Measurements from ENCODE around the gene LBHD1.
A peak's percentile ranks its signal among the peaks of the same experiment; 100 is the strongest.
"Not testable (repeated sequence)": the region's sequence is repeated elsewhere in the genome, so short reads cannot be mapped to it uniquely, and the experiment has no call there.

Gene LBHD1

DNA sequence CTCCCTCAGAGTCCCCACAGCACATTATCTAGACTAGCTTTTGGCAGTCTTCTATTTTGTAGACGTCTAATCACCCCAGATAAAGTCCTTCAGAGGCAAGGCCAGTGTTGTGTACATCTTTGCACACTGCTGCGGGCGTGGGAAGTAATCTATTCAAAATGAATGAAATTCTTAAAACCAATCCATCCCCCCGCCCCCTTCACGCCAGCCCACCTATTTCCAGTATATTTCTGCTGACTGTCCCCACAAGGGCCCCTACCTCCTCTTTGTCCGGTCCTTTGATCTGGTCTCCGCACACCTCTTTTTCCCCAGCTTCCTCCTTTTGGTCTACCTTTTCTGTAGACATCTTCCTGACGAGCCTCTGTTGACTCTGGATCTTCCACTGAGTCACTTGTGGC lies 34.8 kb upstream of the LBHD1 start:
- H3K4me1 Mint-ChIP-seq (ENCODE audit: low read depth) = peaks cover 41% of the 10 kb centered on the region
- H3K36me3 Mint-ChIP-seq = peaks cover 7% of the 10 kb centered on the region
- no peaks in the 10 kb centered on the region for H3K27me3 Mint-ChIP-seq
- no peaks in the 10 kb centered on the region for H3K9me3 Mint-ChIP-seq (ENCODE audit: low read depth)
- peak overlapping the region; percentile 73 for H3K4me3 Mint-ChIP-seq
- peak overlapping the region; percentile 78 for H3K27ac Mint-ChIP-seq

GRCh38 chr11:62705880-62706849 lies 34.1 kb upstream of the LBHD1 start:
- Mint-ChIP-seq H3K27ac (peak overlapping the region; percentile 78), H3K4me3 (peak overlapping the region; percentile 87), H3K27me3 (no peaks in the 10 kb centered on the region), H3K36me3 (peaks cover 8% of the 10 kb centered on the region), H3K9me3 (ENCODE audit: low read depth) (no peaks in the 10 kb centered on the region), H3K4me1 (ENCODE audit: low read depth) (peaks cover 41% of the 10 kb centered on the region)

- H3K27me3 Mint-ChIP-seq = no peaks in the 10 kb centered on the region
- H3K4me1 Mint-ChIP-seq (ENCODE audit: low read depth) = peaks cover 39% of the 10 kb centered on the region
- H3K27ac Mint-ChIP-seq = peak overlapping the region; percentile 70
- peak overlapping the region; percentile 87 for H3K4me3 Mint-ChIP-seq
- no peaks in the 10 kb centered on the region for H3K9me3 Mint-ChIP-seq (ENCODE audit: low read depth)
- H3K36me3 Mint-ChIP-seq = peaks cover 7% of the 10 kb centered on the region
Observed at GRCh38 chr11:62705413-62705812, 33.3 kb upstream of the LBHD1 start.

DNA sequence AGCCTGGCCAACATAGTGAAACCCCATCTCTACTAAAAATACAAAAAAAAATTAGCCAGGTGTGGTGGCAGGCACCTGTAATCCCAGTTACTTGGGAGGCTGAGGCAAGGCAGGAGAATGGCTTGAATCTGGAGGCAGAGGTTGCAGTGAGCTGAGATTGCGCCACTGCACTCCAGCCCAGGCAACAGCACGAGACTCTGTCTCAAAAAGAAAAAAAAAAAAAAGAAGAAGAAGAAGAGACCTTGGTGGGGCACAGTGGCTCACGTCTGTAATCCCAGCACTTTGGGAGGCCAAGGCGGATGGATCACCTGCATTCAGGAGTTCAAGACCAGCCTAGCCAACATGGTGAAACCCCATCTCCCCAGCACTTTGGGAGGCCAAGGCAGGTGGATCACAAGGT lies 31.9 kb upstream of the LBHD1 start:
- not testable (repeated sequence) for H3K9me3 Mint-ChIP-seq (ENCODE audit: low read depth); H3K36me3 Mint-ChIP-seq; H3K4me3 Mint-ChIP-seq; H3K27ac Mint-ChIP-seq; H3K27me3 Mint-ChIP-seq
- H3K4me1 Mint-ChIP-seq (ENCODE audit: low read depth) = peaks cover 30% of the 10 kb centered on the region

DNA sequence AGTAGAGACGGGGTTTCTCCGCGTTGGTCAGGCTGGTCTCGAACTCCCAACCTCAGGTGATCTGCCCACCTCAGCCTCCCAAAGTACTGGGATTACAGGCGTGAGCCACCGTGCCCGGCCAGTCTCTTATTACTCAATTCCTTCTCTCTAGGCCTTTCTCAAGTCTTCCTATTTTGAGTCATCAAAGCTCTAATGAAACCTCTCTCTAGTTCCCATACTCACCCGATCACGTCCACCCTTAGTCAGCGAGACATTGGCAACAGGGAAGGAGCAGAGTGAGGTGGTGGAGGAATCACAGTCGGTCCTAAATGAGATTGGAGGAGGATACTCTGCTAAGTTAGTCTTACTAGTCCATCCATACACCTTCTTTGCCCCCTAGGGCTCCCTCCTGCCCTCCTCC lies 30.2 kb upstream of the LBHD1 start:
- Mint-ChIP-seq H3K27ac (no peak overlapping the region), H3K4me1 (ENCODE audit: low read depth) (peaks cover 17% of the 10 kb centered on the region), H3K27me3 (no peaks in the 10 kb centered on the region), H3K4me3 (no peak overlapping the region), H3K36me3 (peaks cover 7% of the 10 kb centered on the region), H3K9me3 (ENCODE audit: low read depth) (no peaks in the 10 kb centered on the region)

DNA sequence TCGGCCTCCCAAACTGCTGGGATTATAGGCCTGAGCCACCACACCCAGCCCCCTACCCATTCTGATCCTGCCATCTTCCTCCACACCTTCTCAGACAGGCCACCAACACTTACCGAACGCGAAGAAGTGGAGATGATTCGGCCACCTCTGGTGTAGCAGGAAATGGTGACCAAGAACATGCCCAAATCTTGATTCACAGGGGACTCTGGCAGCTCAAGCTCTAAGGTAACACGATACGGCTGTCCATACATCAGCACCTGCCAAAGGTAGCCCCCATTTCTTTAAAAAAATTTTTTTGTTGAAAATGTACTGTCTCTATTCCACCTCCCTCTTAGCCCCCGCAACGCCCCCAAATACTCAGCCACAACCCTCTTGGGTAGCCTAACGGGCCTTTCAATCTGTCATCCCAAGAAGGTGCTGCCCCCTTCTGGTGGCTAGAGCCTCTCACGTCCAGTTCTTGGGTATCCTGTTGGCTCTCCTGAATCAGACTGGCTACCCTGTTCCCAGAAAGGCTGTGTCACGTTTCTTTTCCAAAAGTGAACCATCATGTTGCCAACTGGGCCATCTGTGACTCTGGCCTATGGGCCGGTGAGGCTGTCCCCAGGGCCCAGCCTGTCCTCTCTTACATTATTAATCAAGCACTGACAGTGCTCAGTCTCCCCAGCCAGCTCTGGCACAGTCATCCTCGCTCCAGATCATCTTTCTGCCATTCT lies 22.5 kb upstream of the LBHD1 start:
- H3K27me3 Mint-ChIP-seq = no peaks in the 10 kb centered on the region

DNA sequence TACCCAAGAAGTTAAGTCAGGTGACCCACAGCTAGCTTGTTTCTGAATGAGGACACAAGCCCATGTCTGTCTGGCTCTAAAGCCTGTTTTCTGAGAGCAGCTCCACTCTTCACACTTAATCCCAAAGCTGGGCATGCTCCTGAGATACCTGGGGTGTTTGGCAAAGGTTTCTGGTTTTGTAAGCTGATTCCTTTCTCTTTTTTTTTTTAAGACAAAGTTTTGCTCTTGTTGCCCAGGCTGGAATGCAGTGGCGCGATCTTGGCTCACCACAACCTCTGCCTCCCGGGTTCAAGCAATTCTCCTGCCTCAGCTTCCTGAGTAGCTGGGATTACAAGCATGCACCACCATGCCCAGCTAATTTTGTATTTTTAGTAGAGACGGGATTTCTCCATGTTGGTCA lies 21.6 kb upstream of the LBHD1 start:
- H3K4me3 Mint-ChIP-seq; H3K4me1 Mint-ChIP-seq (ENCODE audit: low read depth); H3K36me3 Mint-ChIP-seq; H3K27ac Mint-ChIP-seq; H3K9me3 Mint-ChIP-seq (ENCODE audit: low read depth); H3K27me3 Mint-ChIP-seq: not testable (repeated sequence)

More for the DNA sequence above, 22.5 kb upstream of the LBHD1 start:
- Mint-ChIP-seq H3K4me1 (ENCODE audit: low read depth) (peaks cover 3% of the 10 kb centered on the region), H3K27ac (no peak overlapping the region), H3K4me3 (no peak overlapping the region), H3K36me3 (peaks cover 2% of the 10 kb centered on the region), H3K9me3 (ENCODE audit: low read depth) (no peaks in the 10 kb centered on the region)

GRCh38 chr11:62689421-62690183 lies 17.5 kb upstream of the LBHD1 start, which contains the start of gene LRRN4CL:
Gene LRRN4CL, minus strand, starts transcription at chr11:62689530. Its CDS starts 1,022 bp downstream, at chr11:62688508.
- peaks cover 2% of the 10 kb centered on the region for H3K36me3 Mint-ChIP-seq
- H3K27me3 Mint-ChIP-seq = peaks cover 2% of the 10 kb centered on the region
- H3K4me3 Mint-ChIP-seq = no peak within 1 kb of the TSS
- no peak within 1 kb of the TSS for H3K27ac Mint-ChIP-seq
- peaks cover under 1% of the 10 kb centered on the region for H3K4me1 Mint-ChIP-seq (ENCODE audit: low read depth)
- H3K9me3 Mint-ChIP-seq (ENCODE audit: low read depth) = no peaks in the 10 kb centered on the region

DNA sequence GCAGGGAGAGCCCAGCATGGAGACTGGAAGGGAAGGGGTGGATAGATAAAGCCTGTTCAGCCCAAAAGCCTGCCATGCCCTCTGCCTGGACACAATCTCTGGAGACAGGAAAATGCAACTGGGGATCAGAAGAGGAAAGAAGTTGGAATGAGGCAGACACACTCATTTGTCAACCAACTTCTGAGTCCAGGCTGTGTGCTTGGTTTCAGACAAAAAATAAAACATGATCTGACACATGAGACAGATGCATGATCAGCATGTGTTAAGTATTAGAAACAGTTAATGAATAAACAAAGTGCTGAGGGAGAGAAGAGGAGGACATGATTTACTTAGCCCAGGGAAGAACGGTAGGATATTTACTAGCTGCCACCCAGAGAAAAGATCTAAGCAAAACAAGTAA lies 16.4 kb upstream of the LBHD1 start:
- no peak overlapping the region for H3K27ac Mint-ChIP-seq
- no peaks in the 10 kb centered on the region for H3K9me3 Mint-ChIP-seq (ENCODE audit: low read depth)
- H3K4me1 Mint-ChIP-seq (ENCODE audit: low read depth) = no peaks in the 10 kb centered on the region
- H3K27me3 Mint-ChIP-seq = peaks cover 2% of the 10 kb centered on the region
- no peak overlapping the region for H3K4me3 Mint-ChIP-seq
- H3K36me3 Mint-ChIP-seq = peaks cover 2% of the 10 kb centered on the region

- no peaks in the 10 kb centered on the region for H3K4me1 Mint-ChIP-seq (ENCODE audit: low read depth)
- no peak overlapping the region for H3K4me3 Mint-ChIP-seq
- H3K9me3 Mint-ChIP-seq (ENCODE audit: low read depth) = no peaks in the 10 kb centered on the region
- no peak overlapping the region for H3K27ac Mint-ChIP-seq
- H3K27me3 Mint-ChIP-seq = peaks cover 2% of the 10 kb centered on the region
- H3K36me3 Mint-ChIP-seq = peaks cover 2% of the 10 kb centered on the region
Observed at GRCh38 chr11:62687508-62688396, 15.7 kb upstream of the LBHD1 start.

- Mint-ChIP-seq H3K4me3 (no peak overlapping the region), H3K27ac (no peak overlapping the region), H3K4me1 (ENCODE audit: low read depth) (peaks cover 20% of the 10 kb centered on the region), H3K27me3 (peaks cover 2% of the 10 kb centered on the region), H3K36me3 (no peaks in the 10 kb centered on the region), H3K9me3 (ENCODE audit: low read depth) (no peaks in the 10 kb centered on the region)
Observed at GRCh38 chr11:62682518-62682917, 10.5 kb upstream of the LBHD1 start.

- H3K27ac Mint-ChIP-seq = peak overlapping the region; percentile 66
- peak overlapping the region; percentile 51 for H3K4me3 Mint-ChIP-seq
- peaks cover 33% of the 10 kb centered on the region for H3K4me1 Mint-ChIP-seq (ENCODE audit: low read depth)
- H3K27me3 Mint-ChIP-seq = no peaks in the 10 kb centered on the region
- H3K36me3 Mint-ChIP-seq = no peaks in the 10 kb centered on the region
- H3K9me3 Mint-ChIP-seq (ENCODE audit: low read depth) = no peaks in the 10 kb centered on the region
Observed at GRCh38 chr11:62680825-62681240, 8.8 kb upstream of the LBHD1 start.

DNA sequence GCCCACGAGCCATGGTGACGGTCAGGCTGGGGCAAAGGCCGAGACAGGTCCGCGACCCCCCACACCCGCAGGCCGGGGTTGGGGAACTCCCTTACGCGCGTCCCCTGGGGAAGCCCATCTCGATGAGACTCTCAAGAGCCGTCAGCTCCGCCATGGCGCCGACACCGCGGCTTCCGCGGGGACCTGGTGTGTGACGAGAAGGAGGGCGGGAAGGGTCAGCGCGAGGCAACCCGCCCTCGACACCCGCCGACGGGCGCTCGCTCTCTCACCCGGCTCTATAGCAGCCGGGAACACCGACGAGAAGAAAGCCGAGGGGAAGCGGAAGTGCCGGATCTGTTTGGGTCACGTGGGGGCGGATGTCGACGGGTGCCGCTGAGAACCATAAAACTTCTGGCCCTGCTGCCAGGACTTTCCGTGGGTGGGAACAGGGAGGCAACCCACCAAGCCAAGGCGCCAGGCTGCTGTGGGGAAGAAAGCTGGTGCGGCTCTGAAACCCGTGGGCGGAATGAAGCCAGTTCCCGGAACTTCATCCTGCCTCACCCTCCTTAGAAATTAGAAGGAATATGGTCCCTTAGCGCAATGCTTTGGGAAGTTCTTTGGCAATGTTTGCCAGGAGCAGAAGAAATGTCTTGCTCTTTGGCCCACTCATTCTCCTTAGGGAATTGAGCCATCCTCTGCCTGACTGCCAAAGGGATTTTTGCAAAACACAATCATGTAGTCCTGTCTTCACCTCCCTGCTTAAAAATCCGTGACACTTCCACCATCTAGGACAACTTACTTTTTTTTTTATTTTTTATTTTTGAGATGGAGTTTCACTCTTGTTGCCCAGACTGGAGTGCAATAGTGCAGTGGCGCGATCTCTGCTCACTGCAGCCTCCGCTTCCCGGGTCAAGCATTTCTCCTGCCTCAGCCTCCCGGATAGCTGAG lies 7.0 kb upstream of the LBHD1 start, which contains the start of gene UBXN1:
TSS of gene UBXN1 (minus strand) at position 304 of the 927 bp plus-strand sequence. CDS start at position 154, 150 bp downstream.
- Mint-ChIP-seq H3K9me3 (ENCODE audit: low read depth) (no peaks in the 10 kb centered on the region), H3K4me3 (peak within 1 kb of the TSS; percentile 91), H3K27me3 (no peaks in the 10 kb centered on the region), H3K36me3 (no peaks in the 10 kb centered on the region), H3K4me1 (ENCODE audit: low read depth) (peaks cover 39% of the 10 kb centered on the region), H3K27ac (peak within 1 kb of the TSS; percentile 93)

Data from activated naive CD8-positive, alpha-beta T cell (primary cell).